Measurements from ENCODE around the gene HTR3B. TPM values are rescaled to one million over a fixed set of nuclear protein-coding genes. Genes with fewer than 3 reads are reported as not detected.

The HTR3B gene
- total RNA-seq, 1 donor, result not detected

DNA sequence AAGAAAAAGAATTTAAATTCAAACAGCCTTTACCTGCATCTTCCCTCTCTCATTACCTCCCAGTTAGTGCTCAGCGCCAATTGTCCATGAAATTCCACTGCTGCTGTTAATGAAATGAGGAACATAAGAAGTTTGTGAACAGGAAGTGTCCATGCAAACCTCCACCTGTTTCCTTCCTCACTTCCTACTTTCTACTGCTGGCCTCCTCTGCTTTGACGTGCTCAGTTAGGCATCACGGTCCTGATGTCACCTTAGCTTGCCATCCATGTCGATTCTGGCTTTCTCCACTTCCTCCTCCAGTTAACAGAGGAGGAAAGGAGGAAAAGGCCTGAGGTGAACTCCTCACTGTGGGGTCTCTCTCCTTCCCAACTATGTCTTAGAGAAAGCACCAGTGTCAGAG lies 43.4 kb downstream of the HTR3B start:
- H3K9me3 ChIP-seq (ENCODE audit: low read depth, low read length), result no peaks in the 10 kb centered on the region
- no peak for DNase-seq (ENCODE audit: insufficient read length, low spot score, missing footprints)
- no peaks in the 10 kb centered on the region for H3K79me2 ChIP-seq (ENCODE audit: insufficient read depth, low read length)
- H3K27ac ChIP-seq (ENCODE audit: low read depth, low read length), result no peak overlapping the region
- H3K4me3 ChIP-seq (ENCODE audit: insufficient read depth, low read length), result no peak overlapping the region
- TF ChIP-seq CTCF (IDR thresholded peaks at IDR 0.05; ENCODE audit: extremely low read depth, low read depth, low read length), result no peak
- no peaks in the 10 kb centered on the region for H3K36me3 ChIP-seq (ENCODE audit: insufficient read depth, low read length)
- H3K4me1 ChIP-seq (ENCODE audit: insufficient read depth, low read length), result no peaks in the 10 kb centered on the region
- H3K4me2 ChIP-seq (ENCODE audit: insufficient read depth, low read length), result no peak overlapping the region
- H2AFZ ChIP-seq (ENCODE audit: low read length), result no peak overlapping the region
- no peaks in the 10 kb centered on the region for H3K27me3 ChIP-seq (ENCODE audit: insufficient read depth, low read length)
- no peaks in the 10 kb centered on the region for H4K20me1 ChIP-seq (ENCODE audit: insufficient read depth, low read length)

DNA sequence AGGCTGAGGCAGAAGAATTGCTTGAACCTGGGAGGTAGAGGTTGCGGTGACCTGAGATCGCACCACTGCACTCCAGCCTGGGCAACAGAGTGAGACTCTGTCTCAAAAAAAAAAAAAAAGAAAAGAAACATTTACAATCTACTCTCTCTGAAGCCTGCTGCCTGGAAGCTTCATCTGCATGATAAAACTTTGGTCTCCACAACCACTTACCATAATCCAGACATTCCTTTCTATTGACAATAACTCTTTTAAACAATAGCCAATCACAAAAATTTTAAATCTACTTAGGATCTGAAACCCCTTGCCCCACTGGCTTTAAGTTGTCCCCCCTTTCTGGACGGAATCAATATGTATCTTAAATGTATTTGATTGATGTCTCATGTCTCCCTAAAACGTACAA lies 45.3 kb downstream of the HTR3B start:
- no peak overlapping the region for H2AFZ ChIP-seq (ENCODE audit: low read length)
- no peak overlapping the region for H3K4me3 ChIP-seq (ENCODE audit: insufficient read depth, low read length)
- no peak for TF ChIP-seq CTCF (IDR thresholded peaks at IDR 0.05; ENCODE audit: extremely low read depth, low read depth, low read length)
- H3K36me3 ChIP-seq (ENCODE audit: insufficient read depth, low read length), result no peaks in the 10 kb centered on the region
- H3K9me3 ChIP-seq (ENCODE audit: low read depth, low read length), result no peaks in the 10 kb centered on the region
- H3K27me3 ChIP-seq (ENCODE audit: insufficient read depth, low read length), result no peaks in the 10 kb centered on the region
- H3K4me1 ChIP-seq (ENCODE audit: insufficient read depth, low read length), result no peaks in the 10 kb centered on the region
- no peak overlapping the region for H3K4me2 ChIP-seq (ENCODE audit: insufficient read depth, low read length)
- H3K79me2 ChIP-seq (ENCODE audit: insufficient read depth, low read length), result no peaks in the 10 kb centered on the region
- no peak for DNase-seq (ENCODE audit: insufficient read length, low spot score, missing footprints)
- no peak overlapping the region for H3K27ac ChIP-seq (ENCODE audit: low read depth, low read length)
- no peaks in the 10 kb centered on the region for H4K20me1 ChIP-seq (ENCODE audit: insufficient read depth, low read length)

GRCh38 chr11:113951537-113951936 lies 46.9 kb downstream of the HTR3B start:
- no peaks in the 10 kb centered on the region for H3K27me3 ChIP-seq (ENCODE audit: insufficient read depth, low read length)
- H2AFZ ChIP-seq (ENCODE audit: low read length), result no peak overlapping the region
- no peaks in the 10 kb centered on the region for H4K20me1 ChIP-seq (ENCODE audit: insufficient read depth, low read length)
- no peak for DNase-seq (ENCODE audit: insufficient read length, low spot score, missing footprints)
- H3K4me3 ChIP-seq (ENCODE audit: insufficient read depth, low read length), result no peak overlapping the region
- no peaks in the 10 kb centered on the region for H3K9me3 ChIP-seq (ENCODE audit: low read depth, low read length)
- H3K27ac ChIP-seq (ENCODE audit: low read depth, low read length), result no peak overlapping the region
- no peaks in the 10 kb centered on the region for H3K79me2 ChIP-seq (ENCODE audit: insufficient read depth, low read length)
- H3K4me2 ChIP-seq (ENCODE audit: insufficient read depth, low read length), result no peak overlapping the region
- no peaks in the 10 kb centered on the region for H3K36me3 ChIP-seq (ENCODE audit: insufficient read depth, low read length)
- TF ChIP-seq CTCF (IDR thresholded peaks at IDR 0.05; ENCODE audit: extremely low read depth, low read depth, low read length), result no peak
- no peaks in the 10 kb centered on the region for H3K4me1 ChIP-seq (ENCODE audit: insufficient read depth, low read length)

DNA sequence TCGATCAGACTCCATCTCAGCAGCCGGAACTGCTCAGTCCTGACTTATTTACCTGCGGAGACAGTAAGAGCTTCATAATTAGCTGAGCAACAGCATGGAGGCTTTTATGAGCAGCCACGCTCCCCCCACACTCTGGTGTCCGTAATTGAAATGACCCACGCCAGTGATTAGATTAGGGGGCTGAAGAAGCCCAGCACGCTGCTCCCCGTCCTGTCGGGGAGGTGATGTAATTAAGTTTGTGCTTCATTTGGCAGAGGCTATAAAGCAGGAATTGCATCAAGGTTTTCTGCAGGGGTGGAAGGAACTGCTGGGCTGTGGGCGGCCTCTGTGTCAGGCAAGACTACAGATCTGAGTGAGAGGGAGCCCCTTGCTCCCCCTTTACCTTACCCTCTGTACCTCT lies 47.5 kb downstream of the HTR3B start:
- no peak for DNase-seq (ENCODE audit: insufficient read length, low spot score, missing footprints)
- Histone ChIP-seq H3K4me2 (ENCODE audit: insufficient read depth, low read length) (no peak overlapping the region), H3K4me1 (ENCODE audit: insufficient read depth, low read length) (no peaks in the 10 kb centered on the region), H3K4me3 (ENCODE audit: insufficient read depth, low read length) (no peak overlapping the region), H3K79me2 (ENCODE audit: insufficient read depth, low read length) (no peaks in the 10 kb centered on the region), H3K9me3 (ENCODE audit: low read depth, low read length) (no peaks in the 10 kb centered on the region), H3K27ac (ENCODE audit: low read depth, low read length) (no peak overlapping the region), H2AFZ (ENCODE audit: low read length) (no peak overlapping the region), H3K36me3 (ENCODE audit: insufficient read depth, low read length) (no peaks in the 10 kb centered on the region), H3K27me3 (ENCODE audit: insufficient read depth, low read length) (no peaks in the 10 kb centered on the region), H4K20me1 (ENCODE audit: insufficient read depth, low read length) (no peaks in the 10 kb centered on the region)
- no peak for TF ChIP-seq CTCF (IDR thresholded peaks at IDR 0.05; ENCODE audit: extremely low read depth, low read depth, low read length)

Measured in osteoblast (primary cell).